ENCODE data around the gene CHTOP.

CHTOP gene

GRCh38 chr1:153610334-153610733 is 23.5 kb upstream of the CHTOP start:
- Histone ChIP-seq H3K9me3 (replicated peaks in 1 of 11) (no peaks in the 10 kb centered on the region), H3K36me3 (no peaks in the 10 kb centered on the region), H3K9ac (0 out of 22 replicates have a peak overlapping the region, but pooled peaks of 1 of the 11 experiments have one; percentile 13), H3K27me3 (no peaks in the 10 kb centered on the region), H3K4me1 (peaks cover 50 to 73% (median 54%) of the 10 kb centered on the region in 10 experiments), H4K20me1 (no peaks in the 10 kb centered on the region), H3K4me3 (peak overlapping the region in 1 of 10 experiments; percentile 16; a peak in 3 of 20 replicates), H3K27ac (peak overlapping the region in 7 of 11 experiments; percentile 34 to 71 (median 60); a peak in 10 of 22 replicates), H3K4me2 (peak overlapping the region; percentile 43 to 92 (median 79))
- TF ChIP-seq Cebpa-rat (IDR thresholded peaks at IDR 0.05) = no peak

DNA sequence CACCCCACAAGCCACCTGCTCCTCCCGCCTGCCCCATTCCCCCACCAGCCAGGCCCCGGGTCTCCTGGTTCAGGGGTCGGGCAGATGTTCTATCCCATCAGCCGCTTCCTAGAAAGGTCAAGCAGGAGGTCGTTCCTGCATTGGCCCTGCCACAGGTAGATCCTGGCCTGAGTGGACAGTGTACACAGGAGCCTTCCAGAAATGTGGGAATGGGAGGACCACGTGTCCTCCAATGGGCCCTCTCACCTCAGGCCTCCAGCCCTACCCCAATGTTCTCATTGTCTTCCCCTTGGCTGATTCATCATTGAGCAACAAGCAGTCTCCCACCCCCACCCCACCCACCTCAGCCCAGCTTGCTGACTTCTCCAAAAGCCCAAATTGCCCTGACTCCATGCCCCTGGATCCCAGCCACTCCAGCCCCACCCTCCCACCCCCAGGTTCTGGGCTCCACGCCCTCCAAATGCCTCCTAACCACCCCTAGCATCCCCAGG is 23.0 kb upstream of the CHTOP start:
- Histone ChIP-seq H3K4me1 (peaks cover 50 to 76% (median 54%) of the 10 kb centered on the region in 10 experiments), H3K27ac (peak overlapping the region in 5 of 11 experiments; percentile 28 to 71 (median 59); a peak in 7 of 22 replicates), H3K4me2 (peak overlapping the region in 10 of 11 experiments; percentile 43 to 92 (median 79); a peak in 16 of 22 replicates)

GRCh38 chr1:153611356-153611755 is 22.5 kb upstream of the CHTOP start:
- Histone ChIP-seq H3K27ac (peak overlapping the region in 1 of 11 experiments; percentile 19; a peak in 1 of 22 replicates), H4K20me1 (no peaks in the 10 kb centered on the region), H3K27me3 (no peaks in the 10 kb centered on the region), H3K36me3 (no peaks in the 10 kb centered on the region), H3K4me1 (peaks cover 50 to 81% (median 55%) of the 10 kb centered on the region in 10 experiments), H3K9ac (no peak overlapping the region), H3K4me3 (no peak overlapping the region), H3K4me2 (peak overlapping the region in 5 of 11 experiments; percentile 52 to 69 (median 60); a peak in 10 of 22 replicates), H3K9me3 (replicated peaks in 1 of 11) (no peaks in the 10 kb centered on the region)
- TF ChIP-seq Cebpa-rat (IDR thresholded peaks at IDR 0.05) = no peak

More for the DNA sequence above, 23.0 kb upstream of the CHTOP start:
- H3K27me3 ChIP-seq = no peaks in the 10 kb centered on the region
- no peaks in the 10 kb centered on the region for H3K36me3 ChIP-seq
- H3K9ac ChIP-seq = 0 out of 22 replicates have a peak overlapping the region, but pooled peaks of 1 of the 11 experiments have one; percentile 13
- no peak for TF ChIP-seq Cebpa-rat (IDR thresholded peaks at IDR 0.05)
- H3K9me3 ChIP-seq (replicated peaks in 1 of 11) = no peaks in the 10 kb centered on the region
- no peaks in the 10 kb centered on the region for H4K20me1 ChIP-seq
- H3K4me3 ChIP-seq = no peak overlapping the region; a peak in 1 of 20 replicates

GRCh38 chr1:153612111-153612754 is 21.6 kb upstream of the CHTOP start:
- H3K4me2 ChIP-seq = peak overlapping the region in 3 of 11 experiments; percentile 53 to 69 (median 60); a peak in 4 of 22 replicates

DNA sequence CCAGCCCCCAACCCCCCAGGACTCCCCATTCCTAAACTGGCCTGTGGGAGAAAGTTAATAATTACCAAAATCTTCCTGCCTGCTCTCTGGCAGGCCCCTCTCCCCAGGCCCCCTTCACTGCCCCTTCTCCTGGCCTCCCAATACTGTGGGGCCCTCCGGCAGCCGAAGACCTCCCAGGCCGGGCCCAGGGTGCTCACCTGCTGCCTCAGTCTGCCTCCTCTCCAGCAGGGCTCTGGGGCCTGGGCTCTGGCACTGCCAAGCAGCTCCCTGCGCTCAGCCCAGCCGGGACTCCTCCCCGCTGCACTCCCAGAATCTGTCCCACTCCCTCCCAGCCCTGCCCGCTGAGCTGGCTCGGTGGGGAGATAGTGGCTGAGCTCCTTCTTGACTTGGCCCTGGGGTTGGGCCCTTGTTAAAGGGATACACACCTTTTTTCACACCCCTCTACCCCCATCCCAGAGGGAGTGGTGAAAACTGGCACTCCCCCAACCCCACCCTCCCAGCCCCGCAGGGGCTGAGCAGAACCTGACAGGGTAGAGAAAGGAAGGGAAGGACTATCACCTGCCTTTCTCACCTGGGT is 21.0 kb upstream of the CHTOP start, which contains the start of gene S100A16:
Gene S100A16 (minus strand): TSS at position 383 of the 577 bp plus-strand sequence. CDS start 4,986 bp downstream, outside the sequence.
- Histone ChIP-seq H3K4me1 (peaks cover 50 to 84% (median 63%) of the 10 kb centered on the region in 10 experiments), H3K9me3 (replicated peaks in 1 of 11) (no peaks in the 10 kb centered on the region), H3K27me3 (no peaks in the 10 kb centered on the region), H3K4me2 (peak within 1 kb of the TSS in 5 of 11 experiments; percentile 53 to 71 (median 60); a peak in 5 of 22 replicates), H4K20me1 (no peaks in the 10 kb centered on the region), H3K4me3 (no peak within 1 kb of the TSS), H3K9ac (peak within 1 kb of the TSS in 2 of 11 experiments; percentile 33 to 41; a peak in 2 of 22 replicates), H3K27ac (peak within 1 kb of the TSS in 6 of 11 experiments; percentile 18 to 43 (median 32); a peak in 9 of 22 replicates), H3K36me3 (peaks cover 0 to 1% (median 0%) of the 10 kb centered on the region in 11 experiments; a peak in 2 of 22 replicates)
- no peak for TF ChIP-seq Cebpa-rat (IDR thresholded peaks at IDR 0.05)

More at GRCh38 chr1:153612111-153612754, 21.6 kb upstream of the CHTOP start:
- H3K4me1 ChIP-seq = peaks cover 50 to 84% (median 62%) of the 10 kb centered on the region in 10 experiments
- no peaks in the 10 kb centered on the region for H4K20me1 ChIP-seq
- no peak for TF ChIP-seq Cebpa-rat (IDR thresholded peaks at IDR 0.05)
- peak overlapping the region in 2 of 11 experiments; percentile 33 to 41; a peak in 2 of 22 replicates for H3K9ac ChIP-seq
- peak overlapping the region in 5 of 11 experiments; percentile 18 to 43 (median 35); a peak in 8 of 22 replicates for H3K27ac ChIP-seq
- H3K9me3 ChIP-seq (replicated peaks in 1 of 11) = no peaks in the 10 kb centered on the region
- no peaks in the 10 kb centered on the region for H3K27me3 ChIP-seq
- H3K4me3 ChIP-seq = no peak overlapping the region
- no peaks in the 10 kb centered on the region for H3K36me3 ChIP-seq

DNA sequence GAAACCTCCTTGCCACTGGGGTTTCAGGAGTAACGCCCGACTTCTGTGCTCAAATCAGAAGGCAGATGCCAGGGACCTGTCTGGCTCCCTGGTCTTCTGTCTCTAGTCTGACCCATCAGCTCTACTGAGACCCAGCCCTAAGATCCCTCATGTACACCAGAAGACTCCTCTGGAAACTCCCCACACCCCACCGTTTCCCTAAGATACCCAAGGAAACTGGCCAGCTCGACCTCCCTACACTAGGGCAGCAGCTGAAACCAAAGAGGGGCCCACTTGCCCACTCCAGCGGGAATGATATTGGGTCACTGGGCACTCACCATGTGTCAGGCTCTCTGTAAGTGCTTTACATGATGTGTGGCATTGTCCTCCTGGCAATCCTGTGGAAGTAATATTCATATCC is 20.5 kb upstream of the CHTOP start:
- H3K4me1 ChIP-seq = peaks cover 50 to 84% (median 63%) of the 10 kb centered on the region in 10 experiments
- H3K27me3 ChIP-seq = no peaks in the 10 kb centered on the region
- TF ChIP-seq Cebpa-rat (IDR thresholded peaks at IDR 0.05) = no peak
- no peaks in the 10 kb centered on the region for H4K20me1 ChIP-seq
- H3K9ac ChIP-seq = no peak overlapping the region
- peak overlapping the region in 1 of 11 experiments; percentile 19; a peak in 1 of 22 replicates for H3K27ac ChIP-seq
- H3K4me2 ChIP-seq = no peak overlapping the region
- H3K4me3 ChIP-seq = no peak overlapping the region
- H3K36me3 ChIP-seq = peaks cover 0 to 7% (median 4%) of the 10 kb centered on the region in 11 experiments; a peak in 15 of 22 replicates
- no peaks in the 10 kb centered on the region for H3K9me3 ChIP-seq (replicated peaks in 1 of 11)

GRCh38 chr1:153614189-153614900 is 19.5 kb upstream of the CHTOP start:
- H3K27ac ChIP-seq = peak overlapping the region in 2 of 11 experiments; percentile 2 to 3; a peak in 2 of 22 replicates

DNA sequence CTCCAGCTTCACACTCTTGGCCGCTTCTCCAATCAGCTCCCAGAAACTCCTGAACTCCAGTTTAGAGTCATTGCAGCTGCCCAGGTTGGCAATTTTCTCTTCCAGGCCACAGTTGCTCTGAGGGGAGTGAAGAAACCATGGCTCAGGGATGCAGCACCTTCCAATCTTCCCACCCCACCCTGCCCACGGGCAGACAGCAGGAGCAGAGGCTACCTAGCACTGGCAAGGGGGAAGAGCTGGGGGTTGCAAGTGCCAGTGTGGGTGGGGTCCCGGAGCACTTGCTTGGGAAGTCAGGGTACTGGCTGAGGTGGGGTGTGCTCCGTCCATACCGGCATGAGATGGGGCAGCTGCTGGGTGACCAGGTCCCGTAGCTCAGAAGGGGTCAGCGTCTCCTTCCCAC is 19.0 kb upstream of the CHTOP start:
- H3K4me3 ChIP-seq = no peak overlapping the region

More at GRCh38 chr1:153614189-153614900, 19.5 kb upstream of the CHTOP start:
- no peak overlapping the region for H3K9ac ChIP-seq
- H3K36me3 ChIP-seq = peaks cover 9 to 16% (median 13%) of the 10 kb centered on the region in 11 experiments; a peak in 21 of 22 replicates
- H3K4me1 ChIP-seq = peaks cover 46 to 84% (median 62%) of the 10 kb centered on the region in 10 experiments
- H3K4me3 ChIP-seq = no peak overlapping the region
- H3K27me3 ChIP-seq = no peaks in the 10 kb centered on the region
- no peaks in the 10 kb centered on the region for H4K20me1 ChIP-seq
- no peak for TF ChIP-seq Cebpa-rat (IDR thresholded peaks at IDR 0.05)
- H3K9me3 ChIP-seq (replicated peaks in 1 of 11) = peaks cover 0 to 1% (median 0%) of the 10 kb centered on the region in 11 experiments; a peak in 2 of 22 replicates
- H3K4me2 ChIP-seq = peak overlapping the region in 9 of 11 experiments; percentile 11 to 71 (median 50); a peak in 16 of 22 replicates

More for the DNA sequence above, 19.0 kb upstream of the CHTOP start:
- Histone ChIP-seq H3K4me2 (peak overlapping the region in 9 of 11 experiments; percentile 11 to 71 (median 50); a peak in 15 of 22 replicates), H4K20me1 (no peaks in the 10 kb centered on the region), H3K27me3 (no peaks in the 10 kb centered on the region), H3K9ac (no peak overlapping the region), H3K36me3 (peaks cover 15 to 22% (median 19%) of the 10 kb centered on the region in 11 experiments), H3K4me1 (peaks cover 41 to 84% (median 57%) of the 10 kb centered on the region in 10 experiments), H3K27ac (0 out of 22 replicates have a peak overlapping the region, but pooled peaks of 2 of the 11 experiments have one; percentile 2 to 61), H3K9me3 (replicated peaks in 1 of 11) (peaks cover 0 to 7% (median 6%) of the 10 kb centered on the region in 11 experiments; a peak in 12 of 22 replicates)
- no peak for TF ChIP-seq Cebpa-rat (IDR thresholded peaks at IDR 0.05)

Measured in BLaER1 treated with 17β-estradiol and CSF1 and Interleukin-3, amounts not matched to agents 10 nM and 100 nM (cell line).